PC-9 (cell line): Measurements from ENCODE around the gene FAM3B. TPM values are rescaled to one million over a fixed set of nuclear protein-coding genes. Genes with fewer than 3 reads are reported as not detected.

Experiments
- BruUV-seq: library from RNA; stranded (reverse); fragments of 400-500 nt; replicated peaks from 2 replicates; lab custom pipeline; 2021; lab: Mats Ljungman, UMichigan
- CTCF ChIA-PET: fragments of 300-600 bp; sonication (Branson Sonifier 250); formaldehyde crosslinking; loops from one replicate; lab custom pipeline; 2022; ENCODE audit warnings: antibody characterized with exemption; lab: Charles Lee
- POLR2A ChIA-PET: fragments of 300-600 bp; sonication (Branson Sonifier 250); formaldehyde crosslinking; loops from one replicate; lab custom pipeline; 2022; ENCODE audit warnings: antibody characterized with exemption; ENCODE audit not compliant: unreplicated experiment; lab: Charles Lee
- DNase-seq, 2 experiments: peaks; one replicate each; pipeline versions ENCODE4 v3.0.0 to v3.0.0-alpha.2; 2015 to 2022; ENCODE audit warnings: mixed read lengths in 1 of 2
- H2AFZ ChIP-seq: fragments of 200-600 bp; sonication (generic); 2 replicates; pipeline ENCODE4 v1.8.1; 2017; ENCODE audit warnings: antibody characterized with exemption
- H3F3A ChIP-seq: fragments of 200-600 bp; sonication (generic); 2 replicates; pipeline ENCODE4 v1.8.1; 2017; ENCODE audit warnings: antibody characterized with exemption, mild to moderate bottlenecking, low read depth; ENCODE audit not compliant: insufficient read depth
- H3K27ac ChIP-seq: fragments of 200-600 bp; sonication (generic); 2 replicates; pipeline ENCODE4 v1.6.1; 2016; ENCODE audit warnings: mixed run types
- H3K27me3 ChIP-seq: fragments of 200-600 bp; sonication (generic); 2 replicates; pipeline ENCODE4 v1.6.1; 2016; ENCODE audit warnings: low read depth, mixed run types; ENCODE audit not compliant: insufficient read depth
- H3K36me3 ChIP-seq: fragments of 200-600 bp; sonication (generic); 2 replicates; pipeline ENCODE4 v1.6.1; 2016; ENCODE audit warnings: low read depth, mixed run types
- H3K4me1 ChIP-seq: fragments of 200-600 bp; sonication (generic); replicated peaks from 2 replicates; pipeline ENCODE4 v1.6.1; 2016; ENCODE audit warnings: mixed run types; ENCODE audit not compliant: insufficient read depth
- H3K4me2 ChIP-seq: fragments of 200-600 bp; sonication (generic); 2 replicates; pipeline ENCODE4 v1.6.1; 2017; ENCODE audit warnings: mixed run types
- H3K4me3 ChIP-seq: fragments of 200-600 bp; sonication (generic); 2 replicates; pipeline ENCODE4 v1.6.1; 2016; ENCODE audit warnings: mixed run types
- H3K79me2 ChIP-seq: fragments of 200-600 bp; sonication (generic); 2 replicates; pipeline ENCODE4 v1.6.1; 2017; ENCODE audit warnings: low read depth, mixed run types
- H3K9me2 ChIP-seq: fragments of 200-600 bp; sonication (generic); 2 replicates; pipeline ENCODE4 v1.8.1; 2017; ENCODE audit warnings: mild to moderate bottlenecking; ENCODE audit not compliant: insufficient read depth
- H3K9me3 ChIP-seq: fragments of 200-600 bp; sonication (generic); 2 replicates; pipeline ENCODE4 v1.8.1; 2016; ENCODE audit warnings: low read depth; ENCODE audit not compliant: insufficient read depth
- H4K20me1 ChIP-seq: fragments of 200-600 bp; sonication (generic); 2 replicates; pipeline ENCODE4 v1.8.1; 2017; ENCODE audit not compliant: insufficient read depth
- CTCF ChIP-seq: fragments of 200-600 bp; sonication (generic); conservative IDR thresholded peaks from 2 replicates; pipeline ENCODE4 v1.6.1; 2017; ENCODE audit warnings: mixed run types, antibody characterized with exemption, mild to moderate bottlenecking, moderate library complexity
- EZH2 ChIP-seq: fragments of 200-600 bp; sonication (generic); IDR thresholded peaks from 2 replicates; pipeline ENCODE4 v1.8.0; 2017; ENCODE audit warnings: antibody characterized with exemption, low read depth
- intact Hi-C: fragments of 100-400 bp; cut with micrococcal nuclease; formaldehyde crosslinking; loops from one replicate; pipeline ENCODE4 v1.10.0; 2022; ENCODE audit not compliant: unreplicated experiment
- total RNA-seq: library from RNA; stranded (reverse); gene quantifications from 2 replicates; pipeline ENCODE4 v1.2.3, GENCODE V29; 2021

FAM3B gene
- total RNA-seq, 1 experiment from 2014 or later = not detected

- no peak overlapping the region for H3K4me2 ChIP-seq
- H3K4me1 ChIP-seq = no peaks in the 10 kb centered on the region
- no peaks in the 10 kb centered on the region for H3K9me3 ChIP-seq
- H3K79me2 ChIP-seq = no peaks in the 10 kb centered on the region
- POLR2A ChIA-PET = no interaction called here
- TF ChIP-seq EZH2 (no peak), CTCF (no peak)
- H2AFZ ChIP-seq = no peak overlapping the region
- H3F3A ChIP-seq = no peaks in the 10 kb centered on the region
- CTCF ChIA-PET = no interaction called here
- no peaks in the 10 kb centered on the region for H3K36me3 ChIP-seq
- BruUV-seq = no TSS peak
- H3K4me3 ChIP-seq = no peak overlapping the region
- intact Hi-C loops = no loop called here
- H4K20me1 ChIP-seq = no peaks in the 10 kb centered on the region
- H3K27me3 ChIP-seq = no peaks in the 10 kb centered on the region
- H3K27ac ChIP-seq = no peak overlapping the region
- DNase-seq = no peak
- no peaks in the 10 kb centered on the region for H3K9me2 ChIP-seq
These were observed 21.9 kb downstream of the FAM3B start for GRCh38 chr21:41338455-41338854.

GRCh38 chr21:41342035-41342434, 25.4 kb downstream of the FAM3B start:
- Histone ChIP-seq H3K36me3 (no peaks in the 10 kb centered on the region), H3F3A (no peaks in the 10 kb centered on the region), H4K20me1 (no peaks in the 10 kb centered on the region), H3K27me3 (no peaks in the 10 kb centered on the region), H3K9me3 (no peaks in the 10 kb centered on the region), H2AFZ (no peak overlapping the region), H3K4me1 (no peaks in the 10 kb centered on the region), H3K27ac (no peak overlapping the region), H3K9me2 (no peaks in the 10 kb centered on the region), H3K79me2 (no peaks in the 10 kb centered on the region), H3K4me2 (no peak overlapping the region), H3K4me3 (no peak overlapping the region)
- no TSS peak for BruUV-seq
- DNase-seq = no peak
- TF ChIP-seq CTCF (no peak), EZH2 (no peak)
- intact Hi-C loops = no loop called here
- CTCF ChIA-PET = no interaction called here
- POLR2A ChIA-PET = no interaction called here

GRCh38 chr21:41344146-41344545, 27.5 kb downstream of the FAM3B start:
- Histone ChIP-seq H4K20me1 (no peaks in the 10 kb centered on the region), H3K27ac (no peak overlapping the region), H3K9me2 (no peaks in the 10 kb centered on the region), H3K4me2 (no peak overlapping the region), H3F3A (no peaks in the 10 kb centered on the region), H3K9me3 (no peaks in the 10 kb centered on the region), H3K4me3 (no peak overlapping the region), H3K36me3 (no peaks in the 10 kb centered on the region), H3K27me3 (no peaks in the 10 kb centered on the region; the same call in 1 of the 2 replicates), H2AFZ (no peak overlapping the region), H3K79me2 (no peaks in the 10 kb centered on the region), H3K4me1 (no peaks in the 10 kb centered on the region)
- intact Hi-C loops = no loop called here
- ChIA-PET POLR2A (no interaction called here), CTCF (no interaction called here)
- no peak for TF ChIP-seq EZH2
- no peak for TF ChIP-seq CTCF
- BruUV-seq = no TSS peak
- no peak for DNase-seq
